Measurements from ENCODE around the gene EBF4. TPM values are rescaled to one million over a fixed set of nuclear protein-coding genes. Genes with fewer than 3 reads are reported as not detected.

Gene EBF4
- total RNA-seq, 1 experiment from 2014 or later = 11.4 TPM

- TF ChIP-seq JUND (IDR thresholded peaks at IDR 0.05) (no peak), EGR1 (IDR thresholded peaks at IDR 0.05; ENCODE audit: low read depth) (no peak), YY1 (IDR thresholded peaks at IDR 0.05; ENCODE audit: extremely low read depth, insufficient replicate concordance, low read depth, low read length) (no peak), EZH2phosphoT487 (IDR thresholded peaks at IDR 0.05; ENCODE audit: borderline replicate concordance) (no peak)
These were observed 37.1 kb upstream of the EBF4 start (continued) for GRCh38 chr20:2655331-2656116.

GRCh38 chr20:2656471-2657117 is 36.0 kb upstream of the EBF4 start:
- no peak overlapping the region for H2AFZ ChIP-seq (ENCODE audit: low read depth, low read length, poor library complexity, severe bottlenecking)
- no peaks in the 10 kb centered on the region for H3K27me3 ChIP-seq (ENCODE audit: insufficient read depth, low read length)
- ATAC-seq (no peak), DNase-seq (ENCODE audit: low read depth, low spot score) (no peak)
- no peak overlapping the region for H3K27ac ChIP-seq (ENCODE audit: low read depth, low read length)
- POLR2A ChIA-PET = no interaction called here
- no peak overlapping the region for H3K9ac ChIP-seq (ENCODE audit: low read length)
- peaks cover 51 to 74% of the 10 kb centered on the region in 2 experiments for H3K36me3 ChIP-seq (ENCODE audit: control insufficient read depth in 1 of 2, insufficient read depth in 2 of 2, low read length in 2 of 2)
- BruUV-seq (replicated peaks) = no TSS peak
- RAD21 ChIA-PET (ENCODE audit: low non-redundant PET in 1 of 2, low total read pairs in 2 of 2, uncharacterized antibody in 2 of 2, unreplicated experiment in 2 of 2) = no interaction called here
- H3K9me3 ChIP-seq (ENCODE audit: control insufficient read depth in 1 of 2, insufficient read depth in 1 of 2, low read depth in 1 of 2, low read length in 2 of 2) = no peaks in the 10 kb centered on the region
- H4K20me1 ChIP-seq (ENCODE audit: insufficient read depth) = peaks cover 51% of the 10 kb centered on the region; the same call in 1 of the 2 replicates
- no peak overlapping the region for H3K4me2 ChIP-seq (ENCODE audit: low read length)
- intact Hi-C loops (cut with micrococcal nuclease) = no loop called here
- peaks cover 3 to 14% of the 10 kb centered on the region in 2 experiments; a peak in 3 of 4 replicates for H3K4me1 ChIP-seq (ENCODE audit: control insufficient read depth in 1 of 2, insufficient read depth in 2 of 2, low read length in 2 of 2)
- H3K9me2 ChIP-seq (ENCODE audit: insufficient read depth) = no peaks in the 10 kb centered on the region
- CTCF ChIA-PET = no interaction called here
- no peak overlapping the region for H3K4me3 ChIP-seq (replicated peaks in 1 of 2; ENCODE audit: low read depth in 1 of 2, low read length in 2 of 2)
- H3K79me2 ChIP-seq (ENCODE audit: insufficient read depth, low read length) = peaks cover 69% of the 10 kb centered on the region
- TF ChIP-seq SP1 (IDR thresholded peaks at IDR 0.05; ENCODE audit: low read depth) (no peak), ZFX (IDR thresholded peaks at IDR 0.05) (no peak), SIN3A (IDR thresholded peaks at IDR 0.05; ENCODE audit: low read depth) (no peak), ZBTB33 (IDR thresholded peaks at IDR 0.05; ENCODE audit: extremely low read depth, insufficient replicate concordance, low read length) (no peak), JUND (IDR thresholded peaks at IDR 0.05) (no peak), CBX3 (IDR thresholded peaks at IDR 0.05; ENCODE audit: low read depth) (no peak), POLR2A (IDR thresholded peaks at IDR 0.05; ENCODE audit: borderline replicate concordance, extremely low read depth, insufficient read depth, insufficient read length) (no peak), CTCF (IDR thresholded peaks at IDR 0.05 in 2 of 3, conservative IDR thresholded peaks at IDR 0.05 in 1 of 3; ENCODE audit: borderline replicate concordance in 1 of 3, insufficient read depth in 1 of 3, low read depth in 2 of 3, low read length in 2 of 3) (no peak), SRF (IDR thresholded peaks at IDR 0.05; ENCODE audit: low read depth) (no peak), TCF7L2 (IDR thresholded peaks at IDR 0.05; ENCODE audit: borderline replicate concordance, extremely low read depth, insufficient read depth, insufficient read length) (no peak), ELF1 (IDR thresholded peaks at IDR 0.05; ENCODE audit: borderline replicate concordance, low read depth) (no peak), MAX (IDR thresholded peaks at IDR 0.05) (no peak), RAD21 (IDR thresholded peaks at IDR 0.05; ENCODE audit: low read depth) (no peak), FOSL1 (IDR thresholded peaks at IDR 0.05; ENCODE audit: low read depth) (no peak)
